DND-41 (cell line): ENCODE results near the gene ATP6V0A1.
A peak's percentile ranks its signal among the peaks of the same experiment; 100 is the strongest.

Source experiments
- ATAC-seq: fragments of 200-7000 bp; cut with Tn5 transposase; 3 replicates; pipeline ENCODE4 v1.9.1; 2021; ENCODE audit warnings: low read depth; ENCODE audit not compliant: insufficient read depth
- DNase-seq: peaks from one replicate; pipeline ENCODE4 v3.0.0-alpha.2; 2020
- H2AFZ ChIP-seq: 2 replicates; pipeline ENCODE4 v1.6.0; 2012; ENCODE audit warnings: low read depth, low read length
- H3K27ac ChIP-seq: 2 replicates; pipeline ENCODE4 v1.5.1; 2012; ENCODE audit warnings: low read length, inconsistent platforms
- H3K27me3 ChIP-seq: fragments of 200-600 bp; sonication (generic); 2 replicates; pipeline ENCODE4 v1.6.0; 2012; ENCODE audit warnings: low read length, mild to moderate bottlenecking, inconsistent platforms; ENCODE audit not compliant: insufficient read depth, poor library complexity
- H3K36me3 ChIP-seq: 2 replicates; pipeline ENCODE4 v1.5.1; 2012; ENCODE audit warnings: low read length, inconsistent platforms; ENCODE audit not compliant: insufficient read depth
- H3K4me1 ChIP-seq: 2 replicates; pipeline ENCODE4 v1.5.1; 2012; ENCODE audit warnings: mild to moderate bottlenecking, low read length; ENCODE audit not compliant: insufficient read depth
- H3K4me2 ChIP-seq: 2 replicates; pipeline ENCODE4 v1.6.0; 2012; ENCODE audit warnings: mild to moderate bottlenecking, moderate library complexity, low read length, inconsistent platforms; ENCODE audit not compliant: insufficient read depth
- H3K4me3 ChIP-seq, 2 experiments: fragments of 200-600 bp in 1 of 2; shearing (Covaris generic) in 1 of 2; 2 replicates each; pipeline ENCODE4 v1.5.1; 2012 to 2016; ENCODE audit warnings: inconsistent platforms in 2 of 2, low read length in 2 of 2, mild to moderate bottlenecking in 2 of 2, low read depth in 1 of 2, moderate library complexity in 1 of 2
- H3K79me2 ChIP-seq: 2 replicates; pipeline ENCODE4 v1.6.0; 2012; ENCODE audit warnings: low read length, inconsistent platforms; ENCODE audit not compliant: insufficient read depth
- H3K9ac ChIP-seq: 2 replicates; pipeline ENCODE4 v1.6.0; 2012; ENCODE audit warnings: low read depth, mild to moderate bottlenecking, inconsistent platforms, low read length, moderate library complexity
- H3K9me3 ChIP-seq: 2 replicates; pipeline ENCODE4 v1.5.1; 2012; ENCODE audit warnings: low read length, moderate library complexity, mild to moderate bottlenecking, inconsistent platforms; ENCODE audit not compliant: insufficient read depth, severe bottlenecking
- H4K20me1 ChIP-seq: 2 replicates; pipeline ENCODE4 v1.6.0; 2012; ENCODE audit warnings: low read length; ENCODE audit not compliant: insufficient read depth
- CTCF ChIP-seq: IDR thresholded peaks from 2 replicates; pipeline ENCODE4 v1.5.1; 2012; ENCODE audit warnings: borderline replicate concordance, low read length, moderate library complexity, mild to moderate bottlenecking; ENCODE audit not compliant: poor library complexity, severe bottlenecking; ENCODE audit errors: extremely low read depth
- EZH2 ChIP-seq: IDR thresholded peaks from 3 replicates; pipeline ENCODE4 v1.6.1; 2012; ENCODE audit warnings: borderline replicate concordance, low read depth, mild to moderate bottlenecking, moderate library complexity, low read length, inconsistent platforms; ENCODE audit not compliant: severe bottlenecking

Gene ATP6V0A1

GRCh38 chr17:42566883-42567573 lies 108.3 kb downstream of the ATP6V0A1 start, which contains the start of gene MLX:
Gene MLX (plus strand): TSS chr17:42567100. CDS start chr17:42567125, 25 bp downstream.
- peak within 1 kb of the TSS; percentile 84 for H2AFZ ChIP-seq
- peaks cover 75% of the 10 kb centered on the region for H3K79me2 ChIP-seq
- H3K36me3 ChIP-seq: peaks cover 88% of the 10 kb centered on the region

GRCh38 chr17:42568341-42569111 lies 109.8 kb downstream of the ATP6V0A1 start:
- no peaks in the 10 kb centered on the region for H3K9me3 ChIP-seq
- H2AFZ ChIP-seq: no peak overlapping the region
- H3K27me3 ChIP-seq: no peaks in the 10 kb centered on the region
- H3K9ac ChIP-seq: peak overlapping the region; percentile 17; the same call in 1 of the 2 replicates
- H3K27ac ChIP-seq: 0 out of 2 replicates have a peak overlapping the region, but pooled peaks have one; percentile 26
- TF ChIP-seq EZH2 (no peak), CTCF (no peak)
- peak overlapping the region; percentile 95 for H3K4me2 ChIP-seq
- H4K20me1 ChIP-seq: peaks cover 22% of the 10 kb centered on the region; the same call in 1 of the 2 replicates
- ATAC-seq: no peak
- no peak for DNase-seq
- H3K4me1 ChIP-seq: peaks cover 66% of the 10 kb centered on the region
- peaks cover 92% of the 10 kb centered on the region for H3K36me3 ChIP-seq
- peaks cover 74% of the 10 kb centered on the region for H3K79me2 ChIP-seq
- H3K4me3 ChIP-seq: peak overlapping the region in 1 of 2 experiments; percentile 36; a peak in 1 of 4 replicates

More at GRCh38 chr17:42566883-42567573, 108.3 kb downstream of the ATP6V0A1 start, which contains the start of gene MLX:
- peak within 1 kb of the TSS; percentile 95 for H3K4me2 ChIP-seq
- peaks cover 71% of the 10 kb centered on the region for H3K4me1 ChIP-seq
- peak within 1 kb of the TSS; percentile 63 to 74 for H3K4me3 ChIP-seq
- no peaks in the 10 kb centered on the region for H3K27me3 ChIP-seq
- peak within 1 kb of the TSS; percentile 82 for H3K9ac ChIP-seq
- peak; percentile 94 for DNase-seq
- H3K9me3 ChIP-seq: no peaks in the 10 kb centered on the region
- peaks cover 22% of the 10 kb centered on the region; the same call in 1 of the 2 replicates for H4K20me1 ChIP-seq
- TF ChIP-seq CTCF (no peak), EZH2 (no peak)
- peak within 1 kb of the TSS; percentile 89 for H3K27ac ChIP-seq
- peak; percentile 73 for ATAC-seq

GRCh38 chr17:42571435-42572225 lies 113.0 kb downstream of the ATP6V0A1 start:
- H3K4me2 ChIP-seq: peak overlapping the region; percentile 5; the same call in 1 of the 2 replicates
- H3K9me3 ChIP-seq: no peaks in the 10 kb centered on the region
- no peak overlapping the region for H2AFZ ChIP-seq
- H4K20me1 ChIP-seq: peaks cover 22% of the 10 kb centered on the region; the same call in 1 of the 2 replicates
- H3K9ac ChIP-seq: no peak overlapping the region
- ATAC-seq (no peak), DNase-seq (no peak)
- H3K79me2 ChIP-seq: peaks cover 85% of the 10 kb centered on the region
- peaks cover 62% of the 10 kb centered on the region for H3K4me1 ChIP-seq
- H3K4me3 ChIP-seq: no peak overlapping the region
- TF ChIP-seq EZH2 (no peak), CTCF (no peak)
- H3K27me3 ChIP-seq: no peaks in the 10 kb centered on the region
- peaks cover 87% of the 10 kb centered on the region for H3K36me3 ChIP-seq
- no peak overlapping the region for H3K27ac ChIP-seq
